K562 (cell line): Measurements from ENCODE around the gene PGRMC2. TPM values are rescaled to one million over a fixed set of nuclear protein-coding genes. Genes with fewer than 3 reads are reported as not detected.

Experiments
- ARID1B ChIP-seq: fragments of 450-650 bp; IDR thresholded peaks from 2 replicates; pipeline ENCODE4 v1.6.1; 2016; ENCODE audit warnings: antibody characterized with exemption, mild to moderate bottlenecking, inconsistent platforms
- ARID2 ChIP-seq: fragments of 450-650 bp; IDR thresholded peaks from 2 replicates; pipeline ENCODE4 v1.6.1; 2017; ENCODE audit warnings: antibody characterized with exemption, mild to moderate bottlenecking
- BCOR ChIP-seq: fragments of 450-650 bp; IDR thresholded peaks from 2 replicates; pipeline ENCODE4 v1.6.1; 2016
- BDP1 ChIP-seq: IDR thresholded peaks from 3 replicates; pipeline ENCODE4 v1.6.1; 2011; ENCODE audit not compliant: insufficient read length, insufficient read depth
- BRD9 ChIP-seq: fragments of 450-650 bp; IDR thresholded peaks from 2 replicates; pipeline ENCODE4 v1.6.1; 2018; ENCODE audit warnings: low read depth; ENCODE audit not compliant: partially characterized antibody
- CBFA2T3 ChIP-seq: fragments of 450-650 bp; IDR thresholded peaks from 2 replicates; pipeline ENCODE4 v1.6.1; 2017
- CEBPG ChIP-seq, 3 experiments: fragments of 200-800 bp in 1 of 3; sonication (Bioruptor generic) in 1 of 3; sonication (generic) in 1 of 3; formaldehyde crosslinking in 1 of 3; IDR thresholded peaks in 2 of 3; conservative IDR thresholded peaks in 1 of 3; 2 replicates each; pipeline versions ENCODE4 v1.6.1 to v1.8.0; 2016 to 2022; ENCODE audit warnings: missing compliant biosample characterization in 2 of 3, missing genetic modification characterization in 2 of 3, mild to moderate bottlenecking in 1 of 3, missing genetic modification reagents in 1 of 3
- ETS1 ChIP-seq: conservative IDR thresholded peaks from 2 replicates; pipeline ENCODE4 v1.6.1; 2011; ENCODE audit warnings: low read depth, mild to moderate bottlenecking, low read length; ENCODE audit not compliant: control insufficient read depth
- GATAD2A ChIP-seq: fragments of 450-650 bp; IDR thresholded peaks from 2 replicates; pipeline ENCODE4 v1.6.1; 2017
- HDAC1 ChIP-seq, 2 experiments: fragments of 450-650 bp; IDR thresholded peaks; 2 replicates each; pipeline ENCODE4 v1.6.1; 2016 to 2017; ENCODE audit warnings: inconsistent platforms in 1 of 2, mild to moderate bottlenecking in 1 of 2, moderate library complexity in 1 of 2
- HMGXB4 ChIP-seq: sonication (generic); formaldehyde crosslinking; IDR thresholded peaks from 2 replicates; pipeline ENCODE4 v1.8.1; 2023; ENCODE audit warnings: mild to moderate bottlenecking, missing genetic modification reagents
- HNRNPL ChIP-seq: fragments of 200-400 bp; formaldehyde crosslinking; IDR thresholded peaks from 2 replicates; pipeline ENCODE4 v1.6.1; 2017; ENCODE audit warnings: low read depth, mild to moderate bottlenecking, low read length
- RAD21 ChIP-seq, 2 experiments: fragments of 250-450 bp in 1 of 2; fragments of 450-650 bp in 1 of 2; sonication (Bioruptor Pico) in 1 of 2; formaldehyde crosslinking in 1 of 2; IDR thresholded peaks in 1 of 2; conservative IDR thresholded peaks in 1 of 2; 2 replicates each; pipeline versions ENCODE4 v1.4.0 to v1.8.0; 2020 to 2022; ENCODE audit warnings: mild to moderate bottlenecking in 2 of 2, moderate library complexity in 1 of 2
- RBM17 ChIP-seq: fragments of 200-400 bp; formaldehyde crosslinking; IDR thresholded peaks from 2 replicates; pipeline ENCODE4 v1.6.1; 2017; ENCODE audit warnings: low read depth, mild to moderate bottlenecking, low read length, borderline replicate concordance
- RBM25 ChIP-seq: fragments of 200-400 bp; formaldehyde crosslinking; IDR thresholded peaks from 2 replicates; pipeline ENCODE4 v1.6.1; 2018; ENCODE audit warnings: low read length, low read depth, moderate library complexity; ENCODE audit not compliant: severe bottlenecking
- TAL1 ChIP-seq: fragments of 450-650 bp; IDR thresholded peaks from 2 replicates; pipeline ENCODE4 v1.6.1; 2016; ENCODE audit warnings: mild to moderate bottlenecking
- TRIM24 ChIP-seq, 2 experiments: fragments of 450-650 bp; IDR thresholded peaks; 2 replicates each; pipeline ENCODE4 v1.6.1; 2016
- UBTF ChIP-seq, 2 experiments: IDR thresholded peaks; 2 replicates each; pipeline ENCODE4 v1.6.1; 2012; ENCODE audit warnings: improper control_type of control experiment in 2 of 2, low read depth in 2 of 2, low read length in 2 of 2, borderline replicate concordance in 1 of 2
- ZNF253 ChIP-seq: fragments of 250-450 bp; sonication (Bioruptor Pico); conservative IDR thresholded peaks from 2 replicates; pipeline ENCODE4 v1.6.1; 2021; ENCODE audit warnings: mild to moderate bottlenecking
- ZNF398 ChIP-seq: fragments of 250-450 bp; sonication (Bioruptor Pico); IDR thresholded peaks from 2 replicates; pipeline ENCODE4 v1.8.0; 2021; ENCODE audit warnings: moderate library complexity, mild to moderate bottlenecking, inconsistent platforms
- polyA plus RNA-seq, 8 experiments: library from polyadenylated mRNA; depleted of rRNA in 4 of 8; stranded (reverse) in 5 of 8; unstranded in 3 of 8; fragments of >200 nt; fragmentation: Nextera tagmentation in 2 of 8; fragmentation: Illumina TruSeq in 1 of 8; extraction: Ambion mirVana in 2 of 8; extraction: Trizol in 1 of 8; gene quantifications; 2 replicates each; pipeline versions ENCODE4 v1.2.1 to v1.2.3, GENCODE V29; 2011 to 2014; ENCODE audit warnings: inconsistent platforms in 1 of 8, missing spikeins in 1 of 8
- total RNA-seq, 7 experiments: library from RNA; depleted of rRNA in 6 of 7; stranded (reverse); fragments of >200 nt in 6 of 7; fragmentation: Illumina TruSeq in 2 of 7; extraction: Trizol in 2 of 7; gene quantifications; 2 replicates each; pipeline versions ENCODE4 v1.2.1 to v1.2.3, GENCODE V29; 2011 to 2021; ENCODE audit warnings: low replicate concordance in 1 of 7

The PGRMC2 gene
- total and polyA plus RNA-seq, 9 of the 15 experiments (the other 6 are each of a cell fraction or from before 2014, with no cell fraction given): 12.4 to 81.3 (median 22.7) TPM

- TF ChIP-seq UBTF (IDR thresholded peaks at IDR 0.05; ENCODE audit: borderline replicate concordance in 1 of 2, low read depth in 2 of 2, low read length in 2 of 2): no peak
- no peak for TF ChIP-seq RBM17
- TF ChIP-seq ARID2: no peak
- no peak for TF ChIP-seq ZNF398 (CRISPR knock-in tag)
- TF ChIP-seq GATAD2A: no peak
- no peak for TF ChIP-seq HNRNPL
- no peak for TF ChIP-seq HMGXB4 (CRISPR knock-in tag)
- TF ChIP-seq HDAC1 (IDR thresholded peaks at IDR 0.05): peak; percentile 23 to 74; a peak in 2 of 4 replicates
- no peak for TF ChIP-seq ZNF253 (CRISPR knock-in tag)
- TF ChIP-seq ETS1: no peak
- peak; percentile 68 for TF ChIP-seq BCOR
- TF ChIP-seq TRIM24 (IDR thresholded peaks at IDR 0.05): 0 out of 4 replicates have a peak, but pooled peaks of 1 of the 2 experiments have one; percentile 11
- TF ChIP-seq RAD21 (CRISPR knock-in tag; conservative IDR thresholded peaks at IDR 0.05 in 1 of 2, IDR thresholded peaks at IDR 0.05 in 1 of 2): no peak
- peak; percentile 77 for TF ChIP-seq ARID1B
- TF ChIP-seq CEBPG (CRISPR knock-in tag; IDR thresholded peaks at IDR 0.05): no peak
- TF ChIP-seq CEBPG (tag; conservative IDR thresholded peaks at IDR 0.05 in 1 of 2, IDR thresholded peaks at IDR 0.05 in 1 of 2): no peak
- TF ChIP-seq BRD9: no peak
- peak; percentile 84 for TF ChIP-seq CBFA2T3
- TF ChIP-seq RBM25: peak; percentile 50
- TF ChIP-seq TAL1: peak; percentile 57
- TF ChIP-seq BDP1: no peak
Observed at GRCh38 chr4:128305942-128306341, 18.3 kb upstream of the PGRMC2 start (continued).
